GM23248 (cell line): ENCODE measurements around the gene ETNPPL.

Experiments
- EZH2 ChIP-seq: fragments of 200-600 bp; sonication (generic); IDR thresholded peaks from 2 replicates; pipeline ENCODE4 v1.6.1; 2018; ENCODE audit warnings: antibody characterized with exemption, mild to moderate bottlenecking; ENCODE audit not compliant: insufficient read depth, poor library complexity, severe bottlenecking
- EZH2phosphoT487 ChIP-seq: fragments of 200-600 bp; sonication (generic); IDR thresholded peaks from 2 replicates; pipeline ENCODE4 v1.6.1; 2018; ENCODE audit warnings: antibody characterized with exemption, moderate library complexity, mild to moderate bottlenecking, low read depth; ENCODE audit not compliant: insufficient read depth

DNA sequence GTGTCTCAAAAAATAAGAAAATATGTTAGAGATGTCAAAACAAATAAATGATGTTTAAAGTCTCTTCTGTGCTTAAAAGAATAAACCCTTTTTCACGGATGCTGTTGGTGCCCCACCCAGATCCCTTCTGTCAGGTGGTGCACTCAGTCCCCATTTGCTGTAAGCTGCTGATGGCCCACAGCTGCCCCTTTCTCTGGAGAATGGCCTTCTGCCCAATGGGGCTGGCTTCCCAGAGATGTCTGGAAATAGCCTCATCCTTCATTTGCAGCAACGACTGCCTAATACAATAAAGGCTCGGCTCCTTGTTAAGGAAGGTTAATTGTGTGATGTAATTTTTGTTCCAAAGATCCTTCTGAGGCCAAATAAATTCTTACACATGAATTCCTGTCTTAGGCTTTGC lies 31.8 kb downstream of the ETNPPL start:
- no peak for TF ChIP-seq EZH2
- no peak for TF ChIP-seq EZH2phosphoT487
